Measurements from ENCODE around the gene ATRAID.

DNA sequence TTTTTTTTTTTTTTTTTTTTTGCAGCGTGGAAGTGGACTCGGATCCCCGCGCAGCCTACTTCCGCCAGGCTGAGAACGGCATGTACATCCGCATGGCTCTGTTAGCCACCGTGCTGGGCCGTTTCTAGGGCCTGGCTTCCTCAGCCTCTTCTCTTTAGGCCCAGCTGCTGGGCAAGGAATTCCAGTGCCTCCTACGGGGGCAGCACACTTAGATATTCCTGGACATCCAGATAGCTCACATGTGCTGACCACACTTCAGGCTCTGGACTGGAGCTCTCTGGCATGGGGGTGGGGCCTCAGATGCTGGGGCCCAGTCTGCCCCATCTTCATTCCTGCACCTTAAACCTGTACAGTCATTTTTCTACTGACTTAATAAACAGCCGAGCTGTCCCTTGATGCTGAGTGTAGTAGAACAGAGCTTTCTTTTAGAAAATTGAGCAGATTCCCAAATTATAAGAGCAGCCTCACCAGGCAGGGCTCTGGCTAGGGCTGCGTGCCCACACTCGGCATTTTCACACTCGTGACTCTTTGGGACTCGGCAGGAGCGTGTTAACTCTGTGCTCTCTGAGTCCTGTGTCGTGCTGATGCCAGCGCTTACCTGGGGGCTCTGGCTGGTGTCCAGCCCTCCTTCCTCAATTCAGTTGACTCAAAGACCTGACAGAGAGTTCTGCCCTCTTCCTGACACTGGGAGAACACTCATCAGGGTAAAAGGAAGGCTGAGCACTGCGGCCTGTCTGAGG lies 31.7 kb downstream of the ATRAID start:
- TF ChIP-seq, protein P1, sequence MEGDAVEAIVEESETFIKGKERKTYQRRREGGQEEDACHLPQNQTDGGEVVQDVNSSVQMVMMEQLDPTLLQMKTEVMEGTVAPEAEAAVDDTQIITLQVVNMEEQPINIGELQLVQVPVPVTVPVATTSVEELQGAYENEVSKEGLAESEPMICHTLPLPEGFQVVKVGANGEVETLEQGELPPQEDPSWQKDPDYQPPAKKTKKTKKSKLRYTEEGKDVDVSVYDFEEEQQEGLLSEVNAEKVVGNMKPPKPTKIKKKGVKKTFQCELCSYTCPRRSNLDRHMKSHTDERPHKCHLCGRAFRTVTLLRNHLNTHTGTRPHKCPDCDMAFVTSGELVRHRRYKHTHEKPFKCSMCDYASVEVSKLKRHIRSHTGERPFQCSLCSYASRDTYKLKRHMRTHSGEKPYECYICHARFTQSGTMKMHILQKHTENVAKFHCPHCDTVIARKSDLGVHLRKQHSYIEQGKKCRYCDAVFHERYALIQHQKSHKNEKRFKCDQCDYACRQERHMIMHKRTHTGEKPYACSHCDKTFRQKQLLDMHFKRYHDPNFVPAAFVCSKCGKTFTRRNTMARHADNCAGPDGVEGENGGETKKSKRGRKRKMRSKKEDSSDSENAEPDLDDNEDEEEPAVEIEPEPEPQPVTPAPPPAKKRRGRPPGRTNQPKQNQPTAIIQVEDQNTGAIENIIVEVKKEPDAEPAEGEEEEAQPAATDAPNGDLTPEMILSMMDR (IDR thresholded peaks at IDR 0.05): no peak
- no peak for TF ChIP-seq POLR2A (IDR thresholded peaks at IDR 0.05)
